Parathyroid adenoma (tissue), 2 donors: ENCODE data around the gene SLC12A9.

Source experiments
- H2AFZ ChIP-seq: fragments of 300-600 bp; sonication (generic); one replicate; pipeline ENCODE4 v1.7.0; 2017; ENCODE audit warnings: antibody characterized with exemption, mild to moderate bottlenecking
- H3K27ac ChIP-seq: fragments of 300-600 bp; sonication (generic); one replicate; pipeline ENCODE4 v1.7.0; 2017
- H3K27me3 ChIP-seq: fragments of 300-600 bp; sonication (generic); one replicate; pipeline ENCODE4 v1.7.0; 2017; ENCODE audit warnings: low read length; ENCODE audit not compliant: control insufficient read depth, insufficient read depth
- H3K36me3 ChIP-seq: fragments of 300-600 bp; sonication (generic); one replicate; pipeline ENCODE4 v1.7.0; 2017; ENCODE audit warnings: low read length; ENCODE audit not compliant: control insufficient read depth, insufficient read depth
- H3K4me1 ChIP-seq: fragments of 300-600 bp; sonication (generic); one replicate; pipeline ENCODE4 v1.7.0; 2017; ENCODE audit warnings: control low read depth
- H3K4me2 ChIP-seq: fragments of 300-600 bp; sonication (generic); one replicate; pipeline ENCODE4 v1.7.0; 2017; ENCODE audit warnings: low read length
- H3K4me3 ChIP-seq: fragments of 300-600 bp; sonication (generic); one replicate; pipeline ENCODE4 v1.7.0; 2017; ENCODE audit warnings: low read depth, low read length
- H3K79me2 ChIP-seq: fragments of 300-600 bp; sonication (generic); one replicate; pipeline ENCODE4 v1.7.0; 2017; ENCODE audit warnings: control low read depth
- H3K9ac ChIP-seq: fragments of 300-600 bp; sonication (generic); one replicate; pipeline ENCODE4 v1.7.0; 2017; ENCODE audit warnings: mild to moderate bottlenecking
- H3K9me3 ChIP-seq: fragments of 300-600 bp; sonication (generic); one replicate; pipeline ENCODE4 v1.7.0; 2017; ENCODE audit warnings: low read length; ENCODE audit not compliant: control insufficient read depth
- TF ChIP-seq, protein P1 (sequence below): fragments of 300-600 bp; sonication (generic); IDR thresholded peaks from one replicate; pipeline ENCODE4 v1.7.0; 2017; ENCODE audit warnings: antibody characterized with exemption, mild to moderate bottlenecking
- donor health status: primary hyperparathyroidism.

Gene SLC12A9

DNA sequence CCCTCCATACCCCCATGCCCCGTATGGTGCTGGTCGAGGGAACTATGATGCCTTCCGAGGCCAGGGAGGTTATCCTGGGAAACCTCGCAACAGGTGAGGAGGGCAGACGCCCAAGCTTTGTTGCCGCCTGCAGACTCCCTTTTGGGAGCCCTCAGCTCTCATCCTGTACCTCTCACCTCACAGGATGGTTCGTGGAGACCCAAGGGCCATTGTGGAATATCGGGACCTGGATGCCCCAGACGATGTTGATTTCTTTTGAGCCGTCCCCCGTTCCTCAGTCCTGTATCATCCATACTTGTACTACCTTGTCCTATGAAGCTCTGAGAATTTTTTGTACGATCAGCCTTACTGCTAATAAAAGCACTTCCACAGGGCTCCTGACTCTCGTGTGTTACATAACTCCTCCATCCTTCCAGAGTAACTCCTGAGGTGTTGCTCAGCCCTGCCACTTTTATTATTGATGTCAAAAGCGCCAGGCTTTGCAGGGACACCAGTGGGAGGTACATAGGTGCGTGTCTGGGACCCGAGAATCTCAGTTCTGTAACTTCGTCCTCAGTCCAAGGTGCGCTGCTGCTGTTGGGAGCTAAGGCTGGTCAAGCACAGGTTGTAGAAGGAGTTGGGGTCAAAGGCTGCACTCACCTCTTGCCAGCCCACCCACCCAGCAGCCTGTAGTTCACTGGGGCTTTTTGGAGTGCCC is 35.9 kb downstream of the SLC12A9 start:
- no peaks in the 10 kb centered on the region for H3K36me3 ChIP-seq
- H3K27me3 ChIP-seq: no peaks in the 10 kb centered on the region
- H3K9ac ChIP-seq: no peak overlapping the region
- peak overlapping the region; percentile 71 for H3K4me3 ChIP-seq
- H3K79me2 ChIP-seq: peaks cover 2% of the 10 kb centered on the region
- no peaks in the 10 kb centered on the region for H3K9me3 ChIP-seq
- peak overlapping the region; percentile 100 for H3K27ac ChIP-seq
- H3K4me2 ChIP-seq: peak overlapping the region; percentile 82
- peaks cover 26% of the 10 kb centered on the region for H3K4me1 ChIP-seq
- H2AFZ ChIP-seq: no peak overlapping the region
- TF ChIP-seq, protein P1, sequence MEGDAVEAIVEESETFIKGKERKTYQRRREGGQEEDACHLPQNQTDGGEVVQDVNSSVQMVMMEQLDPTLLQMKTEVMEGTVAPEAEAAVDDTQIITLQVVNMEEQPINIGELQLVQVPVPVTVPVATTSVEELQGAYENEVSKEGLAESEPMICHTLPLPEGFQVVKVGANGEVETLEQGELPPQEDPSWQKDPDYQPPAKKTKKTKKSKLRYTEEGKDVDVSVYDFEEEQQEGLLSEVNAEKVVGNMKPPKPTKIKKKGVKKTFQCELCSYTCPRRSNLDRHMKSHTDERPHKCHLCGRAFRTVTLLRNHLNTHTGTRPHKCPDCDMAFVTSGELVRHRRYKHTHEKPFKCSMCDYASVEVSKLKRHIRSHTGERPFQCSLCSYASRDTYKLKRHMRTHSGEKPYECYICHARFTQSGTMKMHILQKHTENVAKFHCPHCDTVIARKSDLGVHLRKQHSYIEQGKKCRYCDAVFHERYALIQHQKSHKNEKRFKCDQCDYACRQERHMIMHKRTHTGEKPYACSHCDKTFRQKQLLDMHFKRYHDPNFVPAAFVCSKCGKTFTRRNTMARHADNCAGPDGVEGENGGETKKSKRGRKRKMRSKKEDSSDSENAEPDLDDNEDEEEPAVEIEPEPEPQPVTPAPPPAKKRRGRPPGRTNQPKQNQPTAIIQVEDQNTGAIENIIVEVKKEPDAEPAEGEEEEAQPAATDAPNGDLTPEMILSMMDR: no peak

DNA sequence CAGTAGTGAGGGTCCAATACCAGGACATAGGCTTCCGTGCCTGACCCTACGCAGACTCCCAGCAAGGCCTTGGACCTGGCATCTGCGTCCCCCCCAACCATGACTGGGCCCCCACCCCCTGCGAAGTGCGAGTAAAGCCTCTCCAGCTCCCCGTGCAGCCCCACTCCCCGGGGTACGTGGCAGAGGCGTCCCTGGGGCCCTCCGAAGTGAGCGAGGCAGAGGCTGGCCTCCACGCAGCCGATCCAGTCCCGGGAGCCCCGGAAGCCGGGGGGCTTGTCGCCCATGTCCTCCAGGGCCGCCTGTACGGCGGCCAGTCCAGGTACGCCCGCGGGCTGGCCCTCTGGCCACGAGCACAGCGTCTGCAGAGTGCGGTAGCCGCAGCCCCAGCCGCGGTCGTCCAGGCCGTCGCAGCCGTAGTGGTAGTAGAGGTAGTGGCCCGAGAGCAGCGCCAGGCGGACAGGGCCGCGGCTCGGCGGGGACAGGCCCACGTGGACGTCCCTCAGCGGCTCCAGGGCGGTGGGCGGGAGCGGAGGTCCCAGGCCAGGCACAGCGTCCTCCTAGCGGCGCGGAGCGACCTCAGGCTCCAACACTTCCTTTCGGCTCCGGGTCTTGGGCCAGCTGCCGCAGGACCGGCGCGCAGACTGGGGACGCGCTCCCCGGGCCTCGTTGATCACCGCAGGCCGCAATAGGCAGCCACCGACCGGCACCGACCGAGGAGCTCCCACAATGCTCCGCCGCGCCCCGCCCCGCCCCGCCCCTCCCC is 36.7 kb downstream of the SLC12A9 start, which contains the start of gene UFSP1:
Gene UFSP1 (minus strand): TSS at position 728 of the 763 bp plus-strand sequence. CDS start 444 bp downstream, at position 284.
- no peaks in the 10 kb centered on the region for H3K79me2 ChIP-seq
- H3K9ac ChIP-seq: peak within 1 kb of the TSS; percentile 92
- peak within 1 kb of the TSS; percentile 86 for H3K4me3 ChIP-seq
- H3K4me1 ChIP-seq: peaks cover 26% of the 10 kb centered on the region
- H3K4me2 ChIP-seq: peak within 1 kb of the TSS; percentile 92
- no peaks in the 10 kb centered on the region for H3K36me3 ChIP-seq
- peak within 1 kb of the TSS; percentile 91 for H2AFZ ChIP-seq
- peak within 1 kb of the TSS; percentile 100 for H3K27ac ChIP-seq
- TF ChIP-seq, protein P1: peak; percentile 5
- no peaks in the 10 kb centered on the region for H3K9me3 ChIP-seq
- no peaks in the 10 kb centered on the region for H3K27me3 ChIP-seq

DNA sequence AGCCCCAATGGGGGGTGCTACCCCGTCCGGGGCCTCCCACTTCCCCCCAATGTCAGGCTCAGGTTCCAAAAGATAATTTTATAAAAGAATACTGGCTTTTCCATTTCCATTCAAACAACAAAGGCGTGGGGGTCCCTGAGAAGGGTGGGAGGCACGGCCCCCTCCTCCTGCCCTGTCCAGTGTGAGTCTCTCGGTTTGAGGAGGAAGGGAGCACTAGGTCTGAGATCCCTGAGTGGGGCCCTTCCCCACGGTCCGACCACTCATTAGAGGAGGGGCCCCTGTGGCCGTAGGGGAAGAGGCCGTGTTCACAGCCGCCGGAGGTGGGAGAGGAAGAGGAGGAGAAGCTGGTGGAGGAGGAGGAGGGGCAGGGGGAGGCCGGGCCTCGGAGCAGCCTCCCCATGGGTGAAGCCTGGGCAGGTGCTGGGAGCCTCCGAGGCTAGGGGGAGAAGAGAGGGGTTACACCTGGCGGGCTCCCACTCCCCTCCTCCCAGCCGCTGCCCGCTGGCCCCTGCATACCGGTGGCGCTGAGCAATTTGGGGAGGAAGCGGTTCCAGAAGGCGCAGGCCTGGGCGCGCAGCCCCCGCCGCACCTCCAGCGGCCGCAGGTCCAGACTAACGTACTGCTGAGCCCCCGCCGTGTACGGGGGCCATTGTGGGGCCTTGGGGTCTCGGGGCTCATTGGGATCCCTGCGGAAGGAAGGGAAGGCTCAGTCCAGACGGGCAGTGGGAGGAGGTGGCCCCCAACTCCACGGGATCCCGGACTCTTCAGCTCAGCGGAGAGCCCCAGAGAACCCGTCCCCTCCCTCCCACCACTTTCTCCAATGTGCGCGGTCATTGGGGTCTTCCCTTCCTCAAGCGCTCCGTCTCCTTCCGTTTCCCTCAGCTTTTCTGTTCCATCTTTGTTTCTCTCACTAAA is 38.4 kb downstream of the SLC12A9 start:
- Histone ChIP-seq H2AFZ (peak overlapping the region; percentile 91), H3K4me3 (peak overlapping the region; percentile 86), H3K27ac (peak overlapping the region; percentile 100), H3K4me1 (peaks cover 26% of the 10 kb centered on the region), H3K27me3 (no peaks in the 10 kb centered on the region), H3K36me3 (no peaks in the 10 kb centered on the region), H3K9me3 (no peaks in the 10 kb centered on the region), H3K9ac (peak overlapping the region; percentile 76), H3K79me2 (no peaks in the 10 kb centered on the region), H3K4me2 (peak overlapping the region; percentile 92)
- TF ChIP-seq, protein P1: no peak

DNA sequence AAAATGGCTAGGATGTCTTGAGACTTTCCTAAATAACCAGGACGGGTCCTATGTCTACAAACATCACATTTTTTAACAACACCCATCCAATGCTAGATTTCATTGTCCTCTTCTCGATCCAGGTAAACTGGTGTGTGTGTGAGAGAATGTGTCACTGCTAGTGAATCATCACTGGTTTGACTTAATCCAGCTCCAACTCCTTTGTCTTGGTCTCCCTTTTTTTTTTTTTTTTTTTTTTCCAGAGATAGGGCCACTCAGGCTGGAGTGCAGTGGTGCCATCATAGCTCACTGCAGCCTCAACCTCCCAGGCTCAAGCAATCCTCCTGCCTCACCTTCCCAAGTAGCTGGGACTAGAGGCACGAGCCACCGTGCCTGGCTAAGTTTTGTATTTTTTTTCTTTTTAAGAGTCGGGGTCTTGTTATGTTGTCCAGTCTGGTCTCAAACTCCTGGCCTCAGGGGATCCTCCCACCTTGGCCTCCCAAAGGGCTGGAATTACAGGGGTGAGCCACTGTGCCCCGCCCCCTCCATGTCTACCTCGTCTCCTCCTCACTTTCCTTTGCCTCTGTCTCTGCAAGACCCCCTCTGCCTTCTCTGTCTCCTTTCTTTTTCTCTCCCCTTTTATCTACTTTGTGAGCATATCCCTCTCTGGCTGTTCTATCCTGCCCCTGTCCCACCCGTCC is 39.2 kb downstream of the SLC12A9 start:
- H3K9me3 ChIP-seq: no peaks in the 10 kb centered on the region
- no peaks in the 10 kb centered on the region for H3K36me3 ChIP-seq
- H3K27ac ChIP-seq: peak overlapping the region; percentile 100
- H3K27me3 ChIP-seq: no peaks in the 10 kb centered on the region
- H2AFZ ChIP-seq: peak overlapping the region; percentile 91
- no peaks in the 10 kb centered on the region for H3K79me2 ChIP-seq
- TF ChIP-seq, protein P1: no peak
- H3K4me2 ChIP-seq: peak overlapping the region; percentile 92
- H3K9ac ChIP-seq: no peak overlapping the region
- peaks cover 29% of the 10 kb centered on the region for H3K4me1 ChIP-seq
- H3K4me3 ChIP-seq: no peak overlapping the region
